ENCODE data around the gene GPC3. TPM values are rescaled to one million over a fixed set of nuclear protein-coding genes. Genes with fewer than 3 reads are reported as not detected.
"Not testable (repeated sequence)": the region's sequence is repeated elsewhere in the genome, so short reads cannot be mapped to it uniquely, and the experiment has no call there.

GPC3 gene
- polyA plus RNA-seq, 3 donors = not detected

DNA sequence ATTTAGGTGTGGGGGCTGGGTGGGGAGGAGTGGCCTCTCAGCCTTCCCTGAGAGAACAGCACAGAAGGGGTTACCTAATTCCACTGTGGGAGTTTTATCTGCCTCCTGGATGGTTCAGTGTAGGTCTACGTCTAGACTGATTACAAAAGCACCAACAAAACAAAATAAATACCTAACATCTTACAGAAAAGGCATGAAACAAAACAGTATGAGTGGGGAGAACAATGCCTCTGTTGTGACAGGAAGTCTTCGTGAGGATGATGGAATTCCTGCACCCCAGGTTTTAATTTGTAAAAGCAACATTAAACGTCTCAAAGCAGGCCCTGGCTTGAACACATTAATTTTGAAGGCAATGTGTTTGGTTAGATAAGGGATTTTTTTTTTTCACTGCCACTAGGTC is 458.0 kb downstream of the GPC3 start:
- no peak overlapping the region for H3K4me3 Mint-ChIP-seq
- no peak overlapping the region for H2AFZ ChIP-seq (ENCODE audit: insufficient read depth, low read depth, low read length, poor library complexity, severe bottlenecking)
- H3K4me1 Mint-ChIP-seq = peaks cover 7% of the 10 kb centered on the region
- TF ChIP-seq, protein P1, sequence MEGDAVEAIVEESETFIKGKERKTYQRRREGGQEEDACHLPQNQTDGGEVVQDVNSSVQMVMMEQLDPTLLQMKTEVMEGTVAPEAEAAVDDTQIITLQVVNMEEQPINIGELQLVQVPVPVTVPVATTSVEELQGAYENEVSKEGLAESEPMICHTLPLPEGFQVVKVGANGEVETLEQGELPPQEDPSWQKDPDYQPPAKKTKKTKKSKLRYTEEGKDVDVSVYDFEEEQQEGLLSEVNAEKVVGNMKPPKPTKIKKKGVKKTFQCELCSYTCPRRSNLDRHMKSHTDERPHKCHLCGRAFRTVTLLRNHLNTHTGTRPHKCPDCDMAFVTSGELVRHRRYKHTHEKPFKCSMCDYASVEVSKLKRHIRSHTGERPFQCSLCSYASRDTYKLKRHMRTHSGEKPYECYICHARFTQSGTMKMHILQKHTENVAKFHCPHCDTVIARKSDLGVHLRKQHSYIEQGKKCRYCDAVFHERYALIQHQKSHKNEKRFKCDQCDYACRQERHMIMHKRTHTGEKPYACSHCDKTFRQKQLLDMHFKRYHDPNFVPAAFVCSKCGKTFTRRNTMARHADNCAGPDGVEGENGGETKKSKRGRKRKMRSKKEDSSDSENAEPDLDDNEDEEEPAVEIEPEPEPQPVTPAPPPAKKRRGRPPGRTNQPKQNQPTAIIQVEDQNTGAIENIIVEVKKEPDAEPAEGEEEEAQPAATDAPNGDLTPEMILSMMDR (IDR thresholded peaks at IDR 0.05) = no peak
- H3K4me3 ChIP-seq (replicated peaks in 1 of 3; ENCODE audit: low read depth in 2 of 3, low read length in 3 of 3) = no peak overlapping the region
- no CpG with 5 or more reads among the region's 3 CpGs for WGBS (ENCODE audit: insufficient coverage)
- no peaks in the 10 kb centered on the region for H3K79me2 ChIP-seq (ENCODE audit: insufficient read depth, low read length)
- H3K36me3 ChIP-seq (replicated peaks in 1 of 2; ENCODE audit: control insufficient read depth in 1 of 2, insufficient read depth in 2 of 2, low read length in 2 of 2) = no peaks in the 10 kb centered on the region
- no peak overlapping the region for H3K4me2 ChIP-seq (replicated peaks; ENCODE audit: extremely low read depth, low read length, poor library complexity, severe bottlenecking)
- H3K27ac Mint-ChIP-seq = no peak overlapping the region
- no peaks in the 10 kb centered on the region for H3K27me3 ChIP-seq (ENCODE audit: control insufficient read depth in 2 of 2, insufficient read depth in 2 of 2, low read length in 2 of 2)
- DNase-seq = no peak
- no peak overlapping the region for H3K9ac ChIP-seq (ENCODE audit: insufficient read depth, low read length, poor library complexity, severe bottlenecking)
- peaks cover 0 to 9% (median 2%) of the 10 kb centered on the region in 3 donors for H3K27me3 Mint-ChIP-seq (ENCODE audit: low read depth in 3 of 3)
- H4K20me1 ChIP-seq (ENCODE audit: insufficient read depth, low read length) = no peaks in the 10 kb centered on the region
- H3K27ac ChIP-seq (ENCODE audit: low read depth in 1 of 2, low read length in 2 of 2) = no peak overlapping the region
- no peaks in the 10 kb centered on the region for H3K9me3 ChIP-seq (replicated peaks in 1 of 2; ENCODE audit: control insufficient read depth in 1 of 2, insufficient read depth in 1 of 2, low read length in 2 of 2)
- H3K36me3 Mint-ChIP-seq = no peaks in the 10 kb centered on the region
- H3K4me1 ChIP-seq (ENCODE audit: control insufficient read depth in 1 of 2, insufficient read depth in 2 of 2, low read length in 2 of 2) = peaks cover 6% of the 10 kb centered on the region in 2 donors
- H3K9me3 Mint-ChIP-seq = peaks cover 0 to 2% (median 0%) of the 10 kb centered on the region in 7 donors
- intact Hi-C loops (cut with micrococcal nuclease) = no loop called here

DNA sequence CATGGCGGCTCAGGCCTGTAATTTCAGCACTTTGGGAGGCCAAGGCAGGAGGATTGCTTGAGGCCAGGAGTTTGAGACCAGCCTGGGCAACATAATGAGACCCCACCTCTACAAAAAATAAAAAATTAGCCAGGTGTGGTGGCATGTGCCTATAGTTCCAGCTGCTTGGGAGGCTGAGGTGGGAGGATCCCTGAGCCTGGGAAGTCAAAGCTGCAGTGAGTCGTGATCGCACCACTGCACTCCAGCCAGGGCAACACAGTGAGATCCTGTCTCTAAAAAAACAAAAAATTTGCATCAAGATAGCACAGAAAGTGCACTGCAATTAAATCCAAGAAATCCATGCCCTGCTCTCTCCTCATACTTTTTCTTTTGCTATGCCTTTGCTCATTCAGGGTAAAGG is 458.6 kb downstream of the GPC3 start:
- H3K27me3 Mint-ChIP-seq (ENCODE audit: low read depth in 3 of 3); H3K4me1 Mint-ChIP-seq; H3K9me3 ChIP-seq (replicated peaks in 1 of 2; ENCODE audit: control insufficient read depth in 1 of 2, insufficient read depth in 1 of 2, low read length in 2 of 2); intact Hi-C loops (cut with micrococcal nuclease); H3K4me2 ChIP-seq (replicated peaks; ENCODE audit: extremely low read depth, low read length, poor library complexity, severe bottlenecking); H2AFZ ChIP-seq (ENCODE audit: insufficient read depth, low read depth, low read length, poor library complexity, severe bottlenecking); H3K9me3 Mint-ChIP-seq; H3K79me2 ChIP-seq (ENCODE audit: insufficient read depth, low read length); H3K36me3 Mint-ChIP-seq; H3K27ac ChIP-seq (ENCODE audit: low read depth in 1 of 2, low read length in 2 of 2); H4K20me1 ChIP-seq (ENCODE audit: insufficient read depth, low read length); H3K36me3 ChIP-seq (replicated peaks in 1 of 2; ENCODE audit: control insufficient read depth in 1 of 2, insufficient read depth in 2 of 2, low read length in 2 of 2); H3K27me3 ChIP-seq (ENCODE audit: control insufficient read depth in 2 of 2, insufficient read depth in 2 of 2, low read length in 2 of 2); H3K9ac ChIP-seq (ENCODE audit: insufficient read depth, low read length, poor library complexity, severe bottlenecking); DNase-seq; H3K4me3 ChIP-seq (replicated peaks in 1 of 3; ENCODE audit: low read depth in 2 of 3, low read length in 3 of 3); H3K4me1 ChIP-seq (ENCODE audit: control insufficient read depth in 1 of 2, insufficient read depth in 2 of 2, low read length in 2 of 2); H3K27ac Mint-ChIP-seq; H3K4me3 Mint-ChIP-seq: not testable (repeated sequence)
- WGBS (ENCODE audit: insufficient coverage) = 100% methylated on average over 2 of the region's 3 CpGs
